Retinal pigment epithelial cell (primary cell): ENCODE results near the gene CORO1C.

ENCODE experiments used
- DNase-seq: peaks from one replicate; pipeline ENCODE4 v3.0.0-alpha.2; 2010; ENCODE audit warnings: low read depth
- H3K4me3 ChIP-seq: 2 replicates; pipeline ENCODE4 v1.5.1; 2011; ENCODE audit warnings: mild to moderate bottlenecking, low read length, control low read depth, moderate library complexity
- CTCF ChIP-seq: conservative IDR thresholded peaks from 2 replicates; pipeline ENCODE4 v1.5.1; 2011; ENCODE audit warnings: low read depth, low read length, control low read depth, inconsistent platforms

The CORO1C gene

GRCh38 chr12:108670066-108670631, 61.2 kb downstream of the CORO1C start:
- no peak for DNase-seq
- no peak for TF ChIP-seq CTCF
- H3K4me3 ChIP-seq = no peak overlapping the region

GRCh38 chr12:108668542-108668941, 62.8 kb downstream of the CORO1C start:
- no peak overlapping the region for H3K4me3 ChIP-seq
- no peak for TF ChIP-seq CTCF
- no peak for DNase-seq

DNA sequence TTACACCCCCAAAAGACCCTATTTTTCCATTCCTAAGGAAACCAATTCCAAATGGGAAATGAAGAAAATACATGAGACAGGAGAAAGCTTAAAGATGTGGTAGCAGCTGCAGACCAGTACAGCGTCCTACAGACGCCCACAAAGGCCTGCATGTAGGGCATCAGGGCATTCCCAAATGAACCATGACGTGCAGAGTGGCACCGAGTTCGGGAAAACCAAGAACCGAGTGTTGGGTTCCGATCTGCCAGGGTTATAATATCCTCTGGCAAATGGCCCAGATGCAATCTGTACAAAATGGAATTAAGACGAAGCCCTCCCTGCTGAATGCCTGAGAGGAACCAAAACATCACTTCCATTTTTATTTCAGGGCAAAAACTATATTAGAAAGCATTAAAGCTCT, 63.3 kb downstream of the CORO1C start:
- no peak for DNase-seq
- no peak overlapping the region for H3K4me3 ChIP-seq

DNA sequence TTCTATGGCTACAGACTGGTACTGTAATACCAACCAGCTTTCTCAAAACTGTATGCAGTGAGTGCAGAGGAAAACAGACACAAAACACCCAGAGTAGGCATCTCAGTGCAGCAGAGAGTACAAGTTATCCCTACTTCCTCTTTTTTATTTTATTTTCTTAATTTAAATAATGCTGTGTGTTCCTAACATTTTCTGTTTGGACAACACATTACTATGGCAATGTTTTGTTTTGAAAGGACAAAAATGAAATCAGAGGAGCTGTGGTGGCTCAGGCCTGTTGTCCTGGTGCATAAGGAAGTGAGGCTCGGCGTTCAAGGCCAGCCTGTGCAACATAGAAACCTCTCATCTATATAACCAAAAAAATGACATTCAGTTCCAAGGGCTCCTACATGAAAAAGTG, 64.0 kb downstream of the CORO1C start:
- no peak for TF ChIP-seq CTCF
- H3K4me3 ChIP-seq = no peak overlapping the region
- no peak for DNase-seq

More for the DNA sequence above, 63.3 kb downstream of the CORO1C start:
- TF ChIP-seq CTCF = no peak

DNA sequence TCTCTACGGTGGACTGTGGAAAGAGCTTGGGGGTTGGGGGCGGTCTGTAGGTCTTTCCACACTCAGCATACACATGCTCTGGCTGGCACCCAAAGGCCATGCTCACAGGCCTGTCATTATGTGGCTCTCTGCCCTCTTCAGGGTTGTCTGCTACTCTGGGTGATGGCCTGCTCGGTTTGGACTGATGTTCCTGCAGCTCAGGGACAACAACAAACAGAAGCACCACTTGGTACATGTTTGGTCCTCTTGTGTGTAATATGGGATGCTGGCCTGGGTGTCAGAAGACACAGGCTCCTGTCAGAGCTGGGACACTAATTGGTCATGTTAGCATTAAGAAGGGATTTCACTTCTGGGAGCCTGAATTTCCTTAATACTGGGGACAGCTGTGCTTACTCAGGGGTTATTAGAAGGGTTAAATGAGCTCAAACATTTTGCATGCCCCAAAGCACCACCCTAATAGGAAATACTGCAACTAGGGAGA, 64.9 kb downstream of the CORO1C start:
- H3K4me3 ChIP-seq = no peak overlapping the region
- TF ChIP-seq CTCF = no peak
- DNase-seq = no peak

GRCh38 chr12:108665608-108666202, 65.6 kb downstream of the CORO1C start:
- TF ChIP-seq CTCF = no peak
- H3K4me3 ChIP-seq = no peak overlapping the region
- DNase-seq = no peak
